TTC549 (cell line): ENCODE results near the gene PLA2G1B.

Experiments used
- FAIRE-seq: peaks from 2 replicates; lab custom pipeline; 2012; peaks lifted over from hg19 to GRCh38; lab: Jason Lieb, UNC

PLA2G1B gene

DNA sequence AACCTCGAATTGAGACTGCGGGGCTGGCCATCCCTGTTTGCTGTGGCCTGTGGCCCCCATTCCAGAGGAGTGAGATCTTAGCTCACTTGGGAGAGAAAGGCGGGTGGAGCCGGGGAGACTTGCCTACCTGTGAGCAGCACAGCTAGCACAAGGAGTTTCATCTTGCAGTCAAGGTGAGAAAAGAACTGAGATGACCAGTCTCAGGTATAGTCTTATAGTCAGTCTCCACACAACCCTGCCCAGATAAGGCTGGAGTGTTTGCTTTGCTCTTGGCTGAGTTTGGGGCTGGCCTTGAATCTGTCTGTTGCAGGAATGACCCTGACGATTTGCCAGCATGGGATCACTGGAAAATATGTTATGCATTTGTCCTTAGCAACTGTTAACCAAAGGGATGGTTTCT is at the start of gene PLA2G1B:
Gene PLA2G1B (minus strand): TSS at position 187 of the 400 bp plus-strand sequence. CDS start 26 bp downstream, at position 161.
- no peak for FAIRE-seq

DNA sequence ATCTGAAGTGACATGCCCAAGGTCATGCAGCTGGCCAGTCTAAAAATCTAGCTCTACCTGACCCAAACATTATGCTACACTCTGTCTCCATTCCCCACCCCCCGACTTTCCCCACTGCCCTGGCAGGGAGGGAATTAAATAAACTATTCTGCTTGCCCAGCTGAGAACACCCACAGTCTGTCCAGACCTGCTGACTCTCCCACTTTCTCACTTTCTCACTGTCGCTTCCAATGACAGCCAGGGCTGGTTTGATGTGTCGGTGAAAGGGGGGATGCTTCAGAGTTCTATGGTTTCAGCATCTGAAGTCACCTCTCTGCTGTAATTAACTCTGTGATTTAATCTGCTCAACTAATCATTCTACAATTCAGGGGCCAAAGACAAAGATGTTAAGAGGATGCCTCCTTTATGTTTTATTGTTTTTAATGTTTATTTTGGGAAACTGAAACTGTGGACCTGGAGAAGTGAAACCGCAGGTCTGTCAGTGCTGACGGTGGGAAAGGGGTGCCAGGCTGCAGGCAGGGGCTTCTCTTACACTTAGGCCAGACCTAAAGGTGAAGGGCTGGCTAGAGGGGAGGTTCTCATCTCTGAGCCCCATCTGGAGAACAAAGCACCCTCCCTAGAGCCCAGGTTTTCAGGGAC is 49.5 kb upstream of the PLA2G1B start:
- FAIRE-seq = no peak

DNA sequence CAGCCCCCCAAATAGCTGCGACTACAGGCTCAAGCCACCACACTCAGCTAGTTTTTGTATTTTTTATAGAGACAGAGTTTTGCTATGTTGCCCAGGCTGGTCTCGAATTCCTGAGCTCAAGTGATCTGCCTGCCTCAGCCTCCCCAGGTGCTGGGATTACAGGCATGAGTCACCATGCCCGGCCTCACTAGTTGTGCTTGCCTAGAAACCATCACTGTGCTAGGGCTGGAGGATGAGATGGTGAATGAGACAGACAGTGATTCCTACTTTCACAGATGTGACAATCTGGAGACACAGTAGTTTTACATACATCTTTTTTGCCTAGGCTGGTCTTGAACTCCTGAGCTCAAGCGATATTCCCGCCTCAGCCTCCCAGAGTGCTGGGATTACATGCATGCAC is 48.8 kb upstream of the PLA2G1B start:
- no peak for FAIRE-seq

DNA sequence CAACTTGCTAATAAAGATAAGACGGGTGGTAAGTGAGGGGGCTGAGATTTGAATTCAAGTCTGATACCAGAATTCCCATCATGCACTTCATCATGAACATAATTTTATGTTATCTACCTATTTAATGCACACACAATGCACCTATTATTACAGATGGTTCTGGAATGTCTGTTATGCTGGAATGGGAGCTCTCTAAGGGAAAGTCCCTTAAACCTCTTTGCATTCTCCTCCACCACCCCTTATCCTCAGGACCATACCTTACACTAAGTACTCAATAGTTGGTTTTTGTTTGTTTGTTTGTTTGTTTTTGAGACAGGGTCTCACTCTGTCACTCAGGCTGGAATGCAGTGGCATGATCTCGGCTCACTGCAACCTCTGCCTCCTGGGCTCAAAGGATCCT is 48.4 kb upstream of the PLA2G1B start:
- FAIRE-seq = no peak

DNA sequence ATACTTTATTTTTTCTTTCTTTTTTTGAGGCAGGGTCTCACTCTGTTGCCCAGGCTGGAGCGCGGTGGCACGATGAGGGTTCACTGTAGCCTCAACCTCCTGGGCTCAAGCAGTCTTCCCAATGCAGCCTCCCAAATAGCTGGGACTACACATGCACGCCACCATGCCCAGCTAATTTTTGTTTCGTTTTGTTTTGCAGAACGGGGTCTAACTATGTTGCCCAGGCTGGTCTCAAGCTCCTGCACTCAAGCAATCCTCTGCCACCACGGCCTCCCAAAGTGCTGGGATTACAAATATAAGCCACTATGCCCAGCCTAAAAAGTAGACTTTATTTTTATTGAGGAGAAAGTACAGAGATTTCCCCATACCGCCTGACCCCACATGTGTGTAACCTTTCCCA is 46.1 kb upstream of the PLA2G1B start:
- FAIRE-seq = no peak

DNA sequence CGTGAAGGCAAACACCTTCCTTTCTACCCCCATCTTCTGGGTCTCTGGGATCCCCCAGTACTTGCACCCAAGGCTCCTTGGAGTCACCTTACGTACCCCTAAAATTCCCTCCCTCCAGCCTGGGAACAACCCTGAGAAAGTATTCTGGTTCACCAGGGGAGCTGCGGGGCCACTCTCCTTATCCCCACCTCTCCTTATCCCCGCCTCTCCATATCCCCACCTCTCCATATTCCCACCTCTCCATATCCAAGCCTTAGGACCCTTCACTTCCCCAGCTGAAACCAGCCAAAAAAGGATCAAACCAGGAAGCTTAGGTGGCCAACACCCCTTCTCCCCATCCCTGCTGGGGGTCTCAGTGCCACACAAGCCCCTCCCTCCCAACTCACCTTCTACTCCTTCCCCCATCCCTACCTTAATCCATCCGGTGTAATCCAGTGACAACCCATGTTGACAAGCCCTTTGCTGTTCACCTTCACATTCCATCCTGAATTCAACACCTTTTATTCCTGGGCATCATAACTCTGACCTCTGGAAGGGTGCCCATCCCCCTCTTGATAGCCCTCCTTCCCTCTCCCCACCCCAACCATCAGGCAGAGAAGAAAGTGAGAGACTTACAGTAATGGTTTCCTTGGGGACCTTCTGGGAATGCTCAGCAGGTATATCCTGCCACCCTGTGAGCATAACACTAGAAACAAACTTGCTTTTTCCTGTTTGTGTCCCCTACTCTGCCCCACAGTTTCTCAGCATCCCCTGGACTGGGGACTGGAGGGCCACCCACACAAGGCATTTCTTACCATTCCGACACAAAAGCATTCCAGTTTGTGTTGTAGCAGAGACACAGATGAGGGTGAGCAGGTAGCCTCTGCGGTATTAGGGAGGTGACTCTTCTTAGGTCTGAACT is 43.0 kb upstream of the PLA2G1B start:
- FAIRE-seq = no peak

DNA sequence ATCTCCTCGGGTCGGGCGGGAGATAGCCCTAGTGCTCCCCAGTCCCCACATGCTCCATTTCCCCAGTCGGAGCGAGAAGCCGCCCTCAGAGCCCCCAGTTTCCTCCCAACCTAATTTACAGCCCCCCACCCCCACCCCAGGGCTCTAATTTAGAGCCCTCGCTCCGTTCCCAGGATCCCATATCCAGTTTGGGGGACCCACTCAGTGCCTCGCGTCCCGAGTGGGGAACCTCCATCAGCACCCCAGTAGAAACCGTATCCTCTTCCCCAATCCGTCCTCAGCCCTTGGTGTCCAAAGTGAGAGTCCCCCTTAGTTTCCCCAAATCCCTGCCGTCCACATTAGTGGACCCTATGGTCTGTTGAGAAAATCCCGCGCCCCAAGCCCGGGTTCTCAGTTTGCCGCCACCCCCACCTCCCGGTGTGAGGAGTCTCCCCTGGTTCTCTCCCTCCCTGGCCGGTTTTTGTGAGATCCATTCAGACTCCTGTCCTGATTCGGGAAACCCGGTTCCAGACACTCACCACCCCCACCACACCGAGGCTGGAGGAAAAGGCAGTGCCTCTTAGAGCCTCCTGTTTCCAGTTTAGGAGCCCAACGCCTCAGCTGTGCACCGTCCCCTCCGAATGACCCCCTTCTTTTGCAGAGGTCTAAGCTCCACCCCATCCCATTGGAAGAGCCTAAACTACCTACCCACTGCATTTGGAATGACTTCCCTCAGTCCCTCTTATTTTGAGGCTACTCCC is 42.2 kb upstream of the PLA2G1B start:
- FAIRE-seq = no peak

DNA sequence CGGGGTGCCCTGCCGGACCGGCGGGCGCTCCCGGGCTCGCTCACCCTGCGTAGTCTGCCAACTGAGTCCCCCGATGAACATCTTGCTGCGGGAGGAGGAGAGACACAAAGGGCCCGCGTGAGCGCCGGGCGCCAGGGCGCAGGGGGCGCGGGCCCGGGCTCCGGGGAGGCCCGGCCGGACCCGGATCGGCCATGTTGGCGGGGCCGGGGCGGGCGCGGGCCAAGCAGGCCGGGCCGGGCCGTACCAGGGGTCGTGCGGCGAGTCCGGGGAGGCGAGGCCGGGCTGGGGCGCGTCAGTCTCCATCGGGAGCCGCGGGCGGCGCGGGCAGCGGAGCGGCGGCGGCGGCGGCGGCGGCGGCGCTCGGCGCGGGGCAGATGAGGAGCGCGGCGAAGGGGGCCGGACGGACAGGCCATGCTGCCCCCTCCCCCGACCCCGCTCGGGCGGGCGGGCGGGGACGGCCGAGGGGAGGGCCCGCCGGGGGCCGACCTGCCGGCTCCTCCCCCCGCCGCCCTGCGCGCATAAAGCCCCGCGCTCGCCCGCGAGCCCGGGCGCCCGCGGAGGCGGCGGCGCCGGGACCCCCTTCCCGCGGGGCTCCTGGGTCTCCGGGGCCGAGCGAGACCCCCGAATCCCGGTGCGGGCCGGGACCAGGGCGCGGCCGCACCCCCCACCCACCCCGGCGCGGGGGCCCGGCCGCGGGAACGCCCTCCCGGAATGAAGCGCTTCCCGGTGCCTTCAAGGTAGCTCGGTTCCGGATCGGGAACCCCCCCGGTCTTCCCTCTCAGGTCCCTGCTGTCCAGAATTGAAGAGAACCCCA is 41.4 kb upstream of the PLA2G1B start, which contains the start of gene MSI1:
Gene MSI1 (minus strand): TSS at position 376 of the 814 bp plus-strand sequence. CDS start 73 bp downstream, at position 303.
- FAIRE-seq = no peak

DNA sequence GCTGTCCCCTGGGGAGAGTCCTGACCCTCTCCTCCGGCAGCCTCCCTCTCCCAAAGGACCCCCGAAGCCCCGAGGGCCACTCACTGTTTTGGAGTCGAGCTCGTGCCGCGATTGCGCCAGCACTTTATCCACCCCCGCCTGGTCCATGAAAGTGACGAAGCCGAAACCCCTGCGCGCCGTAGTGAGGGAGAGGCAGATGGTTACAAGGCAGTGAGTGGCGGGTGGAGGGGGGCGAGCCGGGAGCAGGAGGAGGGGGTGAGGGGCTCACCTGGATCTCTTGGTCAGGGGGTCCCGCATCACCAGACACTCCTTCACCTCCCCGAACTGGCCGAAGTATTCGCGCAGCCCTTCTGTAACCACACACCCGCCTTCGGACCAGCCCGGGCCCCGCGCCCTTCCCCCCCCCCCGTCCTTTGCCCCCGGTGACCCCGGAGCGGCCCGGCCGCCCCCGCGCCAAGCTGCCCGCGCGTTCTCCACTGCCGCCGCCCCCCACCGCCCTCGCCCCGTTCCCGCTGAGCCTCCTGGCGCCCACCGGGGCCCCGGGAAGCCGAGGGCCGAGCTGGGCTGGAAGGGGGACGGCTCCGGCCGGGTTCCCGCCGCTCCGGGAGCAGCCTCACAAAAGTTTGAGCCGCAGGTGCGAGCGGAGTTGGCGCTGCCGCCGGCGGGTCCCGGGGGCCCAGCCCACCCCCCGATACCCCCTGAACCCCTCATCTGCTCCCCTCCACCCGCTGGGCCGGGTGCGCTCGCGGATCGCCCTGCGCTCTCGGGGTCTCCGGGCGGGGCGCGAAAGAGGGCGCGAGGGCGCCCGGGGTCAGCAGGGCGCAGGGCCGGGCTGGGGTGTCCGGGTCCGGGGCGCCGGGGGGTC is 40.6 kb upstream of the PLA2G1B start:
- FAIRE-seq = no peak

DNA sequence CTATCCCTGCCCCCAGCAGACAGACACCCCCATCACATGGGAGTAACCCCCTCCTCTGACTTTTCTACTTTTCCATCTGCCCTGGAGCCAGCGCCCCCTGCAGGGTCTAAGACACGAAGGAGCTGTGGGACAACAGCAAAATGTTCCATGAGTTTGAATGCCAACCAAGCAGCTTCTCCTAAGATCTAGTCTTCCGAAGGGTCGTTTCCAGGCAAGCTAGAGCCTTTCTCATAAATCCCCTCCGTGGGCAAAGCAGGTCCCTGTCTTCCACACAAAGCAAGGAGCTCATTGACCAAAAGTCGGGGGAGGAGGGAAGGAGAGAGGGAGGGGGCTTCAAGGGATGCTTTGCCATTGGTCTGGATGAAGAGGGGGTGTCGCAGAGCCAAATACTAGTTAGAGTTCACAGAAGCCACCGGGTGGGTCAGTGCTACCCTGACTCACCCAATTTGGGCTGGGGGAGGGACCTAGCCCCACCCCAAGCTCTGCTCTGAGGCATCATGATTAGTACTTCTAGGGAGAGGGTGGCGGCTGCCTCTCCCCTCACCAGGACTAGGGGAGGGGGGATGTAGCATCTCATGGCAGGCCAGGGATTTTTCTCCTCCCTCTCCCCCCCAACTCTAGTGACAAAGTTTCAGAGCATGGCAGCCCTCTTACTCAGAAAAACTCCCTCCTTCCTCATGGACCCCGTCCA is 39.8 kb upstream of the PLA2G1B start:
- no peak for FAIRE-seq

DNA sequence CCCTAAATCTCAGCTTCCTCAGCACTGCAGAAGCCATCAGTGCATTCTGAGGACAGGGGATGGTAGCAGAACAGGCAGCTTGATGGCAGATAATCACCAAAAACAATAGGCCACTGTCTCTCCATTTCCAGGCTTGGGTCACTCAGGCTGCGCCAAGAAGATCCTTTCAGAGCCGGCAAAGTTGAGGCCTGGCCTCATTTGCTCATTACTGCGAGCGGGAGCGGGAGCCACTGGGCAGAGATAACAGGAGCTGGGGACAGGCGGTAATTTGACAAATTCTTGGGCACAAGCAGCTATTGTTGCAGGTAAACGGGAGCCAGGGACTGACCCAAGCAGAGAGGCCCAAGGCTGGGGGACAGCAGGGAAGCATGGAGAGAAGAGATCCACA is 39.3 kb upstream of the PLA2G1B start:
- no peak for FAIRE-seq

DNA sequence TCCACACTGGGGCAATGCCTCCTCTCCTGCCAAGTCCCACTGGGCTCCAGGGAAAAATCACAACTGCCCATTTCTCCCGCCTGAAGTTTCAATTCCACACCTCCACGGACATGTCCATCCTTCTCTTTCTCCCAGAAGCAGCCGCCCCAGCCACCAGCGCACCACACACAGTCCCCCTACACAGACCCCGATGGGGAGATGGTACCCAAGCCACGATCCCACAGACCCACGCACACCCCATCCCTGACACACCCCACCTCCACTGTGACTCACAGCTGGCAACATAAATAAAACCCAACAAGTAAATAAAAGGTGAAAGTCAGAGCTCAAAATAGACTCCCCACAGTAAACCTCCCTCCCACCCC is 38.7 kb upstream of the PLA2G1B start:
- FAIRE-seq = no peak

DNA sequence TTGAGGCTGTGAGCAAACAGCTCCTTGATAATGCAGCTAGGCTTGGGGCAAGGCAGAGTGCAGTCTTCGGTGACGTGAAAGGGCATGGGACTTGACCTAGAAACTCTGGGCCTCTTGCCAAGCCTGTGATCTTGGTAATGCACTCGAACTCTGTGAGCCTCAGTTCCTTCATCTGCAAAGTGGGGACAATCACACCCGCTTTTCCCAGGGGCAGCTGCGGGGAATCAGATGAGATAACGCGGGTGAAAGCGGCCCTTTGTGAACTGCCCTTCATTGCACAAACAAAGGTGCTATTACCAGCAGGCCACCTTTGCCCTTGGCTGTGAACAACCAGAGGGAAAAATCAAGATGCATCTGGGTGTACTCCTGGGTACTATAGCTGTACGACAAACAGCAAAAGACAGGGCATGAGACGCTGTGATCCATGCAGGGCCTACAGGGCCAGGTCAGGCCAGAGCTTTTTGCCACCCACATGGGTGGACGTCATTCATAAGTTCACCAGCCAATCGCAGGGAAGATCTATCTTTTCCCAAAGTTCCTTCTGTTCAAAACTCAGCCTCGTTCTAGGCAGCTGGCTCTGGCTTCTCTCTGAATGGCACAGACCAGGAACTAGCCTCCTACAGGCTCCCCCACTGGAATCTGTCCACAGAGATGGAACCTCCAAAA is 38.2 kb upstream of the PLA2G1B start:
- FAIRE-seq = no peak

DNA sequence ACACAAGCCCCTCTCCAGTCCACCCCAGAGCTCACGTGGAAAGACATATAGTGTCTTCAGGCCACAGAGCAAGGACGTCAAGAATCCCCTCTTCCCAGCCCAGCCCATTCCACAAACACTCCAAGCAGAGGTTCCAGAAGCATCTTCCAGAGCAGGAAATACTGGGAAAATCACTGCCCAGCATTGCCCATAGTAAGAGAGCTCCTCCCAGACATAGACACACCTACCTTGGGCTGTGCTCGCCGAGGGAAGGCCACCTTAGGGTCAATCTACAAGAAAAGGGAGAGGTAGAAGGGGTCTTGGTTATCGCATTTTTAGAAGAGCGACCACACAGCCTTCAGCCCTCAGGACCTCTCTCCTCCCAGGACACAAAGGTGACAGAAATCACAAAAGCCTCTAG is 36.9 kb upstream of the PLA2G1B start:
- no peak for FAIRE-seq

DNA sequence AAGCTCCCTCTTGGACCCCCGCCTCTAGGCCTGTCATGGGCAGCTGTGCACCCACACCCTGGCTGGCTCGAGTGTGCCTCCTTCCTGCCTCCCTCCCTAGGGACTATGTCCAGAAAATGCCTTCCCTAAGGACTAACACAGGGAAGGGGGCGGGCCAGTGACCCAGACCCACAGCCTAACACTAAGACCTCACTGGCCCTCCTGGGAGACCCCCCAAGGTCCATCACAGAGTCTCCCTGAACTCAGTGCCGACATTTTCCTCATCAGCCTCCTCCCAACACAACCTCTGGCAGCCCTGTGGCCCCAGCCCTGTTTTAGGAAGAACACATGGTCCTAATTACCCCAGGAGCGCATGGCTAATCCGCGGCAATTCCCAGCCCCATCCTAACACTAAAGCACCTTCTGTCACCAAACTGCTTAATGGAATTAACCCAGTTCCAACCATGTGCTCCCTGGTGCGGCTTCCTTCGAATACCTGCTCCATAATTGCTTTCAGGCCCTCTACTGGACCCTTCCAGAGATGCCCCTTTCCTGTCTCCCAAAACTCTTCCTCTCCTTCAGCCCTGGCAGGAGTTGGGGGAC is 35.8 kb upstream of the PLA2G1B start:
- FAIRE-seq = no peak

DNA sequence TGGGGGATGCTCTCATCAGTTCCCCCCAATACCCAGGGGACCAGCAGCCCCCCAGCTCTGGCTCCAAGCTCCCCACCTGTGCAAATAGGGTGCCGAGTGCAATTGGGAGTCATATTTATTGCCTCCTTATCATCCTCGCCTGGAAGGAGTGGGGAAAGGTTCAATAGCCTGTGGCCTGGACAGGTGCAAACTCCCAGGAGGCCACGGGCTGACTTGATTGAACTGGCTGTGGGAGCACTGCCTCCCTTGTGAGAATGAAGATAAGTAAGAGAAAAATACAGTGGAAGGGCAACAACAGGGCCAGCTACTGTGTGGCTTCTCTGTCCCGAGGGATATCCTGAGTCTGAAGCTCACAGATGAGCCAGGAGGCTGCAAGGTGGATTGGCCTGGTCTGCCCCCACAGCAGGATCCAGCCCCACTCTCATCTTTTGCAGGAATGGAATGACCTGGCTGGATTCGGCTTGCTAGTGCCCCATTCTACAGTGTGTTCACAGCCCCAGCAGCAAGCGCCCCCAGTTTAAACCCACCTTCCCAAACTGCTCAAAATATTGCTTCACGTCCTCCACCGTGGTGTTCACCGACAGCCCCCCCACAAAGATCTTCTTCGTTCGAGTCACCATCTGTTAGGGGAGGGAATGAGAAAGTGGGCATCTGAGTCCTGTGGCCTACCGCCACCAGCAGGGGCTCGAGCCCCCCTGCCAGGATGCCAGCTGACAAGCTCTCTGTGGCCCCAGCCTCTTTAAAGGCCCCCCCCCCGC is 35.1 kb upstream of the PLA2G1B start:
- no peak for FAIRE-seq

DNA sequence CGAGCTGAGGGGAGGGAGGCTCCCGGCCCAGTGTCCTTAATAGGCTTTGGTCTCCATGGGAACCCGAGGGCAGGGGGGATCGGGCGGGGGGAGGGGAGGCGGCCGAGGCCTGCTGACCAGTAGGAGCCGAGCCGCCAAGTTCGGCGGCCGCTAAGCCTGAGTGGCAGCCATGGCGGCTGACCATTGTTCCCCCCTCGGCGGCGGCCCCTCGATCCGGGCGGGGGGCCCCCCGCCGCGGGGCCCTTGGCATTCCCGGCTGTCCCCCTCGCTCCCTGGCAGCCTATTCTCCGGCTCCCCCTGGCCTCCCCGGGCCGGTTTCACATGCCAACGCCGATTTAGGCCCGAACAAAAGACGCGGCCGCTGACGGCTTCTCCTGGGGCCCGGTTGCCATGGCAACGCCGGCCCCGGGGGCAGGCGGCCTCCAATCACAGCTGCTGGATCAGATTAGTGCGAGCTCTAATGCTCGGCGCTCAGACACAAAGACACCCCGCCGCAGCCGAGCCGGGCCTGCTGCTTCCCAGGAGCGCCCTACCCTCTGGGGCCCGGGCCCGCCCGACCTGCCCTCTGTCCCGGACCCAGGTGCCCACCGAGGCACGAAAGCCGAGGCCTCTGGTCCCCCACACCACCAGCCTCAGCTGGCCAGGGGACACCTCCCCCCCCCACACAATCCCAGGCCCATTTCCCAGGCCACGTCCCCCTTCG is 34.1 kb upstream of the PLA2G1B start:
- FAIRE-seq = no peak

DNA sequence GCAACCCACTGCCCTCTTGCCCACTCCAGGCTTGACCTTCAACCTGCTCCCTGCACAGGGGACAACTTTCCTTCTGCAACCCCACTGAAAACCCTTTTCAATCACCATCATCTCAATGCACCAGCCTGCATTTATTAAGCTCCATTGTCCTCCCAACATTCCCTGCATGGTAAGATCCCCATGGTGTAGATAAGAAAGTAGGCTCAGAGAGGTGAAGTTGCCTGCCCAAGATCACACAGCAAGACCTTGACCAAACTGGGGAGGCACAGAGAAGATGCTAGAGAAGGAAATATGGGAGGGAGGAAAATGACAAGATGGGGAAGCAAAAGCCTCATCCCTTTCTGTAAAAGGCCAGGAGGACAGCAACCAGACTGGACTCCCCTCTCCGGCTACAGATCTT is 31.5 kb upstream of the PLA2G1B start:
- no peak for FAIRE-seq
